Lower lobe of right lung (tissue), 2 donors: ENCODE data around the gene TMEM106B. TPM values are rescaled to one million over a fixed set of nuclear protein-coding genes. Genes with fewer than 3 reads are reported as not detected.
A peak's percentile ranks its signal among the peaks of the same experiment; 100 is the strongest.

Experiments used
- ATAC-seq, 2 donors: fragments of 200-7000 bp; cut with Tn5 transposase; one replicate each; pipeline ENCODE4 v1.9.1; 2020 to 2022; ENCODE audit warnings: mild to moderate bottlenecking in 2 of 2, moderate library complexity in 2 of 2
- DNase-seq: peaks from one replicate; pipeline ENCODE4 v3.0.0-alpha.2; 2020
- H3K27ac ChIP-seq: fragments of 200-600 bp; one replicate; pipeline ENCODE4 v1.8.0; 2022
- H3K27me3 ChIP-seq: fragments of 200-600 bp; one replicate; pipeline ENCODE4 v1.8.0; 2022; ENCODE audit warnings: low read depth
- H3K36me3 ChIP-seq: fragments of 200-600 bp; one replicate; pipeline ENCODE4 v1.8.0; 2022; ENCODE audit warnings: mild to moderate bottlenecking
- H3K4me1 ChIP-seq: fragments of 200-600 bp; one replicate; pipeline ENCODE4 v1.8.0; 2022
- H3K4me3 ChIP-seq: fragments of 200-600 bp; one replicate; pipeline ENCODE4 v1.8.0; 2022; ENCODE audit warnings: mild to moderate bottlenecking
- H3K9me3 ChIP-seq: fragments of 200-600 bp; one replicate; pipeline ENCODE4 v1.8.0; 2022
- CTCF ChIP-seq: fragments of 200-600 bp; IDR thresholded peaks from one replicate; pipeline ENCODE4 v1.8.0; 2022; ENCODE audit warnings: antibody characterized with exemption, mild to moderate bottlenecking
- intact Hi-C: fragments of 100-400 bp; cut with DNase I; formaldehyde crosslinking; loops from one replicate; pipeline ENCODE4 v1.11.0; 2022
- total RNA-seq: library from RNA; stranded (reverse); fragmentation: NEBNext Ultra II Directional; extraction: Animal tissue kit (Norgen Biotek cat#: 25700); gene quantifications from one replicate; pipeline ENCODE4 v1.2.1, GENCODE V29; 2021
- donor health status: DM: no; HTN: yes; CAD: no; lungs with severe emphysema.

The TMEM106B gene
- total RNA-seq, 1 donor from 2014 or later = 38.7 TPM

- ATAC-seq (no peak), DNase-seq (no peak)
- no peak for TF ChIP-seq CTCF
- Histone ChIP-seq H3K27me3 (no peaks in the 10 kb centered on the region), H3K9me3 (no peaks in the 10 kb centered on the region), H3K4me1 (no peaks in the 10 kb centered on the region), H3K27ac (no peak overlapping the region), H3K4me3 (no peak overlapping the region), H3K36me3 (peaks cover 15% of the 10 kb centered on the region)
- intact Hi-C loops = no loop called here
Observed at GRCh38 chr7:12233175-12233574, 22.1 kb downstream of the TMEM106B start.

GRCh38 chr7:12234334-12234865 lies 23.3 kb downstream of the TMEM106B start:
- Histone ChIP-seq H3K4me1 (no peaks in the 10 kb centered on the region), H3K27ac (no peak overlapping the region), H3K4me3 (no peak overlapping the region), H3K27me3 (no peaks in the 10 kb centered on the region), H3K9me3 (no peaks in the 10 kb centered on the region), H3K36me3 (peaks cover 15% of the 10 kb centered on the region)
- TF ChIP-seq CTCF = no peak
- intact Hi-C loops = no loop called here
- DNase-seq = no peak
- ATAC-seq = no peak

- Histone ChIP-seq H3K36me3 (peaks cover 10% of the 10 kb centered on the region), H3K4me1 (no peaks in the 10 kb centered on the region), H3K4me3 (no peak overlapping the region), H3K9me3 (no peaks in the 10 kb centered on the region), H3K27ac (no peak overlapping the region), H3K27me3 (no peaks in the 10 kb centered on the region)
- TF ChIP-seq CTCF = no peak
- ATAC-seq (no peak), DNase-seq (no peak)
- intact Hi-C loops = no loop called here
Observed at GRCh38 chr7:12235970-12236369, 24.9 kb downstream of the TMEM106B start.

GRCh38 chr7:12237007-12237406 lies 25.9 kb downstream of the TMEM106B start:
- no peak for DNase-seq
- ATAC-seq = no peak
- Histone ChIP-seq H3K27me3 (no peaks in the 10 kb centered on the region), H3K36me3 (peaks cover 8% of the 10 kb centered on the region), H3K4me1 (no peaks in the 10 kb centered on the region), H3K9me3 (no peaks in the 10 kb centered on the region), H3K27ac (no peak overlapping the region), H3K4me3 (no peak overlapping the region)
- intact Hi-C loops = no loop called here
- no peak for TF ChIP-seq CTCF

- ATAC-seq (no peak), DNase-seq (no peak)
- Histone ChIP-seq H3K27ac (no peak overlapping the region), H3K4me1 (no peaks in the 10 kb centered on the region), H3K27me3 (no peaks in the 10 kb centered on the region), H3K36me3 (no peaks in the 10 kb centered on the region), H3K4me3 (no peak overlapping the region), H3K9me3 (no peaks in the 10 kb centered on the region)
- TF ChIP-seq CTCF = no peak
- intact Hi-C loops = no loop called here
Observed at GRCh38 chr7:12239806-12240205, 28.7 kb downstream of the TMEM106B start.

- no peaks in the 10 kb centered on the region for H3K9me3 ChIP-seq
- intact Hi-C loops = no loop called here
- H3K4me3 ChIP-seq = no peak overlapping the region
- no peak overlapping the region for H3K27ac ChIP-seq
- H3K4me1 ChIP-seq = no peaks in the 10 kb centered on the region
- DNase-seq (peak; percentile 42), ATAC-seq (peak in 1 of 2 donors; percentile 33)
- H3K36me3 ChIP-seq = no peaks in the 10 kb centered on the region
- H3K27me3 ChIP-seq = no peaks in the 10 kb centered on the region
- peak; percentile 31 for TF ChIP-seq CTCF
Observed at GRCh38 chr7:12244129-12244528, 33.0 kb downstream of the TMEM106B start.
